Measurements from ENCODE around the gene AADACL4. TPM values are rescaled to one million over a fixed set of nuclear protein-coding genes. Genes with fewer than 3 reads are reported as not detected.

AADACL4 gene
- total RNA-seq, result not detected

DNA sequence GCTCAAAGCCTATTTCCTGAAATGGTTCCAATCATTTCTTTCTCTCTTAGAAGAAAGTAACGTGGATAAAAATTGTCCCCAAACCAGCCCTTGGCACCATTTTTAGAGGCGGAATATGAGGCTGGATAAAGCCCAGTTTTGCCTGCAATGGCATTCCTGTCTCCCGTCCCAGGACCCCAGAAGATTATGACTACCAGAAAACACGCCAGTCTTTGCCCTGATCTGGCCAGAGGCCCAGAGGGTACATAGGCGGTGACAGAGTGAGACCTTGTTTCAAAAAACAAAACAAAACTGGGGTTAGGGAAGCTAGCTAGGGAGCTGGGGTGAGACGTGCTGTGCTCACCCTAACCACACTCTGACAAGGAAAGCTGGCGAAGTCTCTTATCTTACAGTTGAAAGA, at the start of gene AADACL4:
Gene AADACL4, plus strand, starts transcription at position 301 of the 400 bp plus-strand sequence. CDS start 462 bp downstream, outside the sequence.
- peaks cover 15% of the 10 kb centered on the region for H3K27me3 Mint-ChIP-seq
- no peak for ATAC-seq (replicated peaks)
- no peaks in the 10 kb centered on the region for H3K36me3 Mint-ChIP-seq (ENCODE audit: low read depth)
- peaks cover 19% of the 10 kb centered on the region for H3K9me3 Mint-ChIP-seq
- no peaks in the 10 kb centered on the region for H3K4me1 Mint-ChIP-seq
- no peak within 1 kb of the TSS for H3K27ac Mint-ChIP-seq
- no peak within 1 kb of the TSS for H3K4me3 Mint-ChIP-seq

DNA sequence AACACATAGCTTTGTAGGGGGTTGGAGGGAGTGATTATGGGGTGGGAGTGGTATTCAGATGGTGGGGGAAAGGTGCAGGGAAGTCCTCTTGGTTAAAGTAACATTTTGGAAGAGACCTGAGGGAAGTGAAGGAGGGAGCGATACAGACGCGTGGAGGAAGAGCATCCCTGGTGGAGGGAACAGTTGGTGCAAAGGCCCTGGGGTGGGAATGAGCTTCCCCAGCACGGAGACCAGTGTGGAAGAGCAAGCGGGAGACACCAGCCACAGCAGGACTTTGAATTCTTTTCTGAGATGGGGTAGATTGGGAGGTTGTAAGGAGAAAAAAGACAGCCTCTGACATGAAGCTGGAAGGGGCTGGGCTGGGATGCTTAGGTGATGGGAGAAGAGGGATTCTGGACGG, 49.4 kb upstream of the AADACL4 start:
- H3K27ac Mint-ChIP-seq, result peak overlapping the region; percentile 31
- peaks cover 31% of the 10 kb centered on the region for H3K36me3 Mint-ChIP-seq (ENCODE audit: low read depth)
- no peaks in the 10 kb centered on the region for H3K9me3 Mint-ChIP-seq
- H3K4me3 Mint-ChIP-seq, result peak overlapping the region; percentile 59
- peaks cover 24% of the 10 kb centered on the region for H3K4me1 Mint-ChIP-seq
- no peaks in the 10 kb centered on the region for H3K27me3 Mint-ChIP-seq
- no peak for ATAC-seq (replicated peaks)

DNA sequence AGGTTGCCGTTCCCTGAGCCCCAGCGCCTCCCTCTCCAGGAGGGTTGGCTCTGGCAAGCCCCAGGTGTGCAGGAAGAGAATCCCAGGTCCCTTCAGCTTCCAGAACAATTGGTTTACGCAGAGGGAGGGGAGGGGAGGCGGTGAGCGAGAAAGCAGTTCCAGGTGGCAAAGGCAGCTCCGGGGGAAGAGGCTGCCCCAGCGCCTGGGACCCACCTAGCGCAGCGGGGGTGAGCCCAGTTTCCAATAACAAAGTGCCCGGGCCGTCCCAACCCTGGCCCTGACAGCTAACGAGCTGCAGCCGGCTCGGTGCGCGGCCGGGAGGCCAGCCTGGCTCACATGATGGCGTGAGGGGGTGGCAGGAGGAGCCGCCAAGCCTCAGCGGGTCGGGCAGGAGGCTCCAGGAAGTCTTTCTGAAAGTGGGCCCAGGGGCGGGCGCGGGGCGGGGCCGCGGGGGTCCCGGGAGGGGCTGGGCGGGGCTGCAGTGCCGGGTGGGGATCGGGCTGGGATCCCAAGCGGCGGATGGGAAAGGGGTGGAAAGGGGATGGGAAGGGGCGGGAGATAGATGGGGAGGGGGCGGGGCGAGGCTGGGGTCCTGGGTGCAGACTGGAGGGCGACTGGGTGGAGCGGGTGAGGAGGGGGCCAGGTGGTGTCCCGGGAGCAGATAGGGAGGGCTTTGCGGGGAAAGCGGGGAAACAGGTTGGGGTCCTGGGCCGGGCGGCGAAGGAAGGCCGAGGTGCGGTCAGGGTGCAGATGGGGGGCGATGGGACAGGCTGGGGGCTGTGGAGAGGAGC, 48.7 kb upstream of the AADACL4 start:
- Mint-ChIP-seq H3K9me3 (no peaks in the 10 kb centered on the region), H3K4me3 (peak overlapping the region; percentile 59), H3K27ac (peak overlapping the region; percentile 31), H3K4me1 (peaks cover 24% of the 10 kb centered on the region), H3K27me3 (no peaks in the 10 kb centered on the region), H3K36me3 (ENCODE audit: low read depth) (peaks cover 31% of the 10 kb centered on the region)
- peak; percentile 49 for ATAC-seq (replicated peaks)

DNA sequence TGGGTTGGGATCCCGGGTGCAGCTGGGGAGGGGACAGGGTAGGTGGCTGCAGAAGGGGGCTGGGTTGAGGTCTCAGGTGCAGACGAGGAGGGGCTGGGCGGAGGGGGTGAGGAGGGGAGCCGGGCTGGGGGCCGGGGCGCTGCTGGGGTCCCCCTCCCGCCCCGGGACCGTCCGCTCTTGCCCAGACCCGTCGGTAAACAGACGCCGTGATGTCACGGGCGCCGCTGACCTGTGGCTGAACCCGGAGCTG, 48.2 kb upstream of the AADACL4 start:
- H3K27ac Mint-ChIP-seq, result no peak overlapping the region
- no peak for ATAC-seq (replicated peaks)
- no peaks in the 10 kb centered on the region for H3K27me3 Mint-ChIP-seq
- H3K4me3 Mint-ChIP-seq, result peak overlapping the region; percentile 59
- no peaks in the 10 kb centered on the region for H3K9me3 Mint-ChIP-seq
- H3K4me1 Mint-ChIP-seq, result peaks cover 24% of the 10 kb centered on the region
- peaks cover 31% of the 10 kb centered on the region for H3K36me3 Mint-ChIP-seq (ENCODE audit: low read depth)

DNA sequence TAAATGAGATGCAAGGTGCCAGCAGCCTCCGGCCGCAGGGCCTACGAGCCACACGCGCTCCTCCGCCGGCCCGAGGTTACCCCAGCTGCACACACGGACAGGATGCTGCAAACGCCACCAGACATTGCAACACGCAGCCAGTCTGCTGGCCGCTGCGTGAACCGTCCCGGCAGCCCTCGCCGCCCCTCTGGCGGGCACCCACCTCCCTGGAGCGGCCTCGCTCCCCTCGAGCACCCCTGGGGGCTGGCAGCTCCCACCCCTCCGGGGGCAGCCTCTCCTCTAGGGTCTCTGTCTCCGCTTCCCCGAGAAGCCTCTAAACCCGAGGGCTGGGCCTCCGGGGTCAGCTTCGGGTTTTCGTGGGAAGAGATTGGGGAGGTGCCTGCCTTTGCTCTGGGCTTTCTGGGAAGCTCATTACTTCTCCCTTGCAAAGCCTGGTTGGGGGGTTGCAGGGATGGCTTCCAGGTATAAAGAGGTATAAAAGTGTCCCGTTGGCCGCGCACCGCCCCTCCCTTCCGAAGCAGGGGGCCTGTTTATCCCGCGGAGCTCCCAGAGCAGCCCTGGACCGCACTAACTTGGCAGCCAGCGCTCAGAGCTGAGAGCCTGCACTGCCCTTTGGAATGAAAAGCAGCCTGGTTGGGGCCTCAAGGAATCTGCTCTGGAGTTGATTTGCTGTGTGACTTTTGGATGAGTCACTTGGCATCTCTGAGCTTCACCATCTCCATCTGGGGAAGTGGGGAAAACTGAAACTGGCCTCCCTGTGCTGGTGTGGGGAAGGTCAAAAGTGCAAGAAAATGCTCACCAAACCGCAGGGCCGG, 47.7 kb upstream of the AADACL4 start:
- peak; percentile 50 for ATAC-seq (replicated peaks)
- peak overlapping the region; percentile 29 for H3K4me3 Mint-ChIP-seq
- no peaks in the 10 kb centered on the region for H3K27me3 Mint-ChIP-seq
- H3K36me3 Mint-ChIP-seq (ENCODE audit: low read depth), result peaks cover 31% of the 10 kb centered on the region
- H3K27ac Mint-ChIP-seq, result no peak overlapping the region
- peaks cover 24% of the 10 kb centered on the region for H3K4me1 Mint-ChIP-seq
- no peaks in the 10 kb centered on the region for H3K9me3 Mint-ChIP-seq

DNA sequence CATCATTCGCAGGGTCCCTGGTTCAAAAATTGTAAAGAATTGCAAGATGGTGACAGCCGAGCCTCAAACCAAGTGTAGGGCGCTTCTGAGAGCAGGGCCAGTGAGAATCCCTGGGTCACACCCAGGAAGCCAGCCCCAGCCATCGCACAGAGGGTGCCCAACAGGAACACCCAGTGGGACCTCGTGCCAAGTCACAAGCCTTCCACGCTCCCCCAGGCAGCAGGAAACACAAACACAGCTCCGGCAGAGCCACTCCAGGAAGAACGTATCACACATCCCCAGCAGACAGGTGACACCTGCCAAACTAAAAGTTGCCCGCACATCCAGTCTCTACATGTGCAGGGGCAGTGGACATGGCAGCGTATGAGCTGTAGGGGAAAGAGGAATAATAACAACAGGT, 46.1 kb upstream of the AADACL4 start:
- Mint-ChIP-seq H3K27me3 (no peaks in the 10 kb centered on the region), H3K27ac (no peak overlapping the region), H3K36me3 (ENCODE audit: low read depth) (peaks cover 29% of the 10 kb centered on the region), H3K4me1 (peaks cover 27% of the 10 kb centered on the region), H3K4me3 (peak overlapping the region; percentile 29), H3K9me3 (no peaks in the 10 kb centered on the region)
- ATAC-seq (replicated peaks), result no peak

DNA sequence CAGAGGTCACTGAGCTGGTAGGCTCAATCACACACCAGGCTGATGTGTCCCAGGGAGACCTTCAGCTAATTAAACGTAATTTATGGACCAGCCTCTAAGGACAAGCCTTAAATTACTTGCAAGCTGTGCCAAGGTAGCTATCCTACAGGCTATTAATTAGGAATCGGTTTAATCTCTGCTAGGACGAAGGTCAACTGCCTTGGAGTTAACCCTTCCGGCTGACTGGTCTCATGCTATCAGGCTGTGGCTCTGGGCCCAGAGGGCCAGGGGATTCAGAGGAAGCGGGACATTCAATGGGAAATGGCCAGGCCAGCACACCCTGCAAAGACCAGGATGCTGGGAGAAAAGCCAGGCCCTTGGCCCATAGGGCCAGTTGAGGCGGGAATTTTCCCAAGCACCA, 44.9 kb upstream of the AADACL4 start:
- Mint-ChIP-seq H3K4me1 (peaks cover 25% of the 10 kb centered on the region), H3K9me3 (no peaks in the 10 kb centered on the region), H3K27me3 (no peaks in the 10 kb centered on the region), H3K27ac (no peak overlapping the region), H3K4me3 (no peak overlapping the region), H3K36me3 (ENCODE audit: low read depth) (peaks cover 23% of the 10 kb centered on the region)
- ATAC-seq (replicated peaks), result no peak

DNA sequence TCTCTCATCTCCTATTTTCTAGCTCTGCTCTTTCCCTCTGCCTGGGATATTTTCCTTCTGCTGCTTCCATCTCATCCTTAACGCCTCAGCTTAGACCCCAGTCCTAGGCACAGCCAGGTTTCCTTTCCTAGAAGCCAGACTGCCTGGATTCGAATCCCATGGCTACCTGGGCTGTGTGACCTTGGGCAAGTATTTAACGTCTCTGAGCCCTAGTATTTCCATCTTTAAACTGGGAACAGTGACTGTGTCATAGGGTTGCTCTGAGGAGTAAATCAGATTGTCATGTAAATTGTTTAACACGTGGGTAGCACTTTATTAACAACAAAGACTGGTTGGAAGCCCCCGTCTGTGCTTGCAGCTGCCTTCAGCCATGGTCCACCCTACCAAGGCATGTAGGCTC, 44.2 kb upstream of the AADACL4 start:
- Mint-ChIP-seq H3K27ac (no peak overlapping the region), H3K4me1 (peaks cover 25% of the 10 kb centered on the region), H3K27me3 (no peaks in the 10 kb centered on the region), H3K9me3 (no peaks in the 10 kb centered on the region), H3K4me3 (no peak overlapping the region), H3K36me3 (ENCODE audit: low read depth) (peaks cover 26% of the 10 kb centered on the region)
- no peak for ATAC-seq (replicated peaks)

DNA sequence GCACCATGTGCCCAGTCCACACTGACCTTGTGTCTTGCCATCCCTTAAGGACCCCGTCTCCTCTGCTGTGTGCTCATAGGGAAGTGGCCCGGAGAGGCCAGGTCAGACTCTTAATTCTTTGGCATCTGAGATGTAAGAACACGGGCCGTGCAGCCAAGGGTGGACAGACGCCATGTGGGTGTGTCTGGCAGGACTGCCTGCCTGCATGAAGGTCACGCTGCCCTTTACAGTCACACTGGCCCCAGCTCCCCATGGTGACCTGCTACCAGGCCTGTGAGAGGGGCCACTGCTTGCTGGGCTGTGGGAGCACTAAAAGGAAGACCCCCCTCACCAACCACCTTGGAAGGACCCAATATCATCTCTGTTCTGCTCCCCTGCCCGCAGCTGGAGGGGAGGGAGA, 43.5 kb upstream of the AADACL4 start:
- Mint-ChIP-seq H3K4me3 (no peak overlapping the region), H3K9me3 (no peaks in the 10 kb centered on the region), H3K4me1 (peaks cover 22% of the 10 kb centered on the region), H3K27me3 (no peaks in the 10 kb centered on the region), H3K36me3 (ENCODE audit: low read depth) (peaks cover 26% of the 10 kb centered on the region), H3K27ac (no peak overlapping the region)
- no peak for ATAC-seq (replicated peaks)

DNA sequence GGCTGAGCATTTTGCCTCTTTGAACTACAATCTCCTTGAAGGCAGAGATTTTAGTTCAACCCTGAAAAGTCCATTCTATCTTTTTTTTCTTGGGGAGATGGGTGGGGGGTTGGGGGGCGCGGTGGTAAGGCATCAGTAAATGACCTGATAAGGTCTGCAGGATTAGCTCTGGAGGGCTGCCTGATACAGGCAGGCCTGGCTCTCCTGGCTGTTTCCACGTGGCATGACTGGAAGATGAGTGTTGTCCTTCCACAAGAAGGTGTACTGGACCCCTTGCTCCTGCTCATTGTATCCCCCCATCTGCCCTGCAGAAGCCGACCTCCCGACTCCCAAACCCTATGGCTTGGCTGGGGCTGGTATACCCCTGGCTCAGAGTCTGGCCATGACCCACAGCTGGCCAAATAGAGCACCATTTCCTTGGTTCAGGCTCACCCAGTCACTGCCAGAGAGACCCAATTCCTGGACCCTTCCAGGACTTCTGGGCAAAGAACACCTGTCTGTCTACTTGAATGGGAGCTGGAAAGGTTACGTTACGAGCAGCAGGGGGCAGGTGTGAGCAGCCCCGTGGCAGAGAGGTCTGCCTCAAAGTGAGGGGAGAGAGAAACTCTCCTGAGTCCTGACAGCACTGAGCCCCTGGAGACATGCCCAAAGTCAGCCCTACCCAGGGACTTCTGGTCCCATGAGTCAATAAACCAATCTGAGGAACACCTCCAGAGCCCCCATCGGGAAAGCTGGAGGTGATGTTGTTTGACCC, 42.8 kb upstream of the AADACL4 start:
- H3K36me3 Mint-ChIP-seq (ENCODE audit: low read depth), result peaks cover 31% of the 10 kb centered on the region
- peaks cover 22% of the 10 kb centered on the region for H3K4me1 Mint-ChIP-seq
- no peaks in the 10 kb centered on the region for H3K27me3 Mint-ChIP-seq
- H3K9me3 Mint-ChIP-seq, result no peaks in the 10 kb centered on the region
- no peak overlapping the region for H3K4me3 Mint-ChIP-seq
- no peak for ATAC-seq (replicated peaks)
- peak overlapping the region; percentile 30 for H3K27ac Mint-ChIP-seq

DNA sequence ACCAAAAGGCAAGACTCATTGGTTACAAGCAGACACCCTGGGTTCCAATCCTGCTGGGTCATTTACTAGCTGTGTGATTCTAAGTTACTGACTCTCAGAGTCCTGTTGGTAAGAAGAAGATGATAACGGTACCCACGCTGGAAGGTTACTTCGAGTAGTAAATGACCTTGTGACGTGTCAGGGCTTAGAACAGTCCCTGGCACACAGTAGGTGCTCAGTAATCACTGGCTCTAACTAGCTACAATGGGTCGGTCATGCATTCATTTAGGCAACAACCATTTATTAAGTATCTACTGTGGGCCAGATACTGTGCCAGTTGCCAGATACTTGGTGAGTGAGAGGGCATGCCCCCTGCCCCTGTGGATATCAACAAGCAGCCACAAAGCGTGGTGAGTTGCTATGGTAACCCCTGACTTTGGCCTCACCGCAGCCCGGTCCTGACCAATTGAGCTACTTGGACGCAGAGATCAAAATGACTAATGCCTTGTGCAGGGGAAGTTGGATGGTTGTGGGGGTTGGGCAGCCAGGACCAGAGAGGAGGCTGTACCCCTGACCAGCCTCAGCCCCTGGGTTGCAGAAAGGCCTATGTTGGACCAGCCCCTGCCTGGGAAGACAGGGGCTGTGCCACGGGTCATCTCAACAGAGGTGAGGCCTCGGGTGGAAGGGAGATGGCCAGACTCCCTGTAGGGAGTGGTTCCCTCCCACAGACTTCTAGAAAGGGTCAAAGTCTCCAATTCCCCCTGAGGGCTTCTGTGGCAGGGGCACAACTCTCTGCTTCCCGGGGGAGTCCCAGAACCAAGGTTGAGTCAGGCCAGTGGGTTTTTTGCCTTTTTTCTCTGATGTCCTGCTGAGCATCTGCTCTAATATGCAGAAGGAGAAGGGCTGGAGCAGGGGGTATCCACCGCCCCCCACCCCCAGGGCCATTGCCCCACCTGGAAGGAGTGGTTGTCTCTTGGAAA, 41.9 kb upstream of the AADACL4 start:
- H3K36me3 Mint-ChIP-seq (ENCODE audit: low read depth), result peaks cover 31% of the 10 kb centered on the region
- H3K9me3 Mint-ChIP-seq, result no peaks in the 10 kb centered on the region
- peak; percentile 41 for ATAC-seq (replicated peaks)
- H3K4me3 Mint-ChIP-seq, result peak overlapping the region; percentile 37
- no peaks in the 10 kb centered on the region for H3K27me3 Mint-ChIP-seq
- peak overlapping the region; percentile 30 for H3K27ac Mint-ChIP-seq
- peaks cover 22% of the 10 kb centered on the region for H3K4me1 Mint-ChIP-seq

DNA sequence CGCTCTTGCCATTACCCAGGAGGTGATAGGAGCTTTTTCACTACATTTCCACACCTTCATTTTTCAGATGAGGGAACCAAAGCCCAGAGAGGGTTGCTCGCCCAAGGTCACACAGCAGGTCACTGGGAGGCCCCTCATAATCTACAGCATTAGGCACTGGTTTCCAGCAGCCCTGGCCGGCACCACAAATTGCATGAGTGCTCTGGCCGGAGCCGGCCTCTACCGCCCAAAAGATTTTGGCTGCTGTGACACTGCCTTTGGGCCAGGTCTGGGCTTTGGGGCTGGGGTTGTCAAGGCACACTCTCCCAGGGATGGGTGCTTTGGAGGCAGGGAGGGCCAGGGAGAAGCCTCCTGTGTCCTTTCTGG, 41.2 kb upstream of the AADACL4 start:
- ATAC-seq (replicated peaks), result no peak

DNA sequence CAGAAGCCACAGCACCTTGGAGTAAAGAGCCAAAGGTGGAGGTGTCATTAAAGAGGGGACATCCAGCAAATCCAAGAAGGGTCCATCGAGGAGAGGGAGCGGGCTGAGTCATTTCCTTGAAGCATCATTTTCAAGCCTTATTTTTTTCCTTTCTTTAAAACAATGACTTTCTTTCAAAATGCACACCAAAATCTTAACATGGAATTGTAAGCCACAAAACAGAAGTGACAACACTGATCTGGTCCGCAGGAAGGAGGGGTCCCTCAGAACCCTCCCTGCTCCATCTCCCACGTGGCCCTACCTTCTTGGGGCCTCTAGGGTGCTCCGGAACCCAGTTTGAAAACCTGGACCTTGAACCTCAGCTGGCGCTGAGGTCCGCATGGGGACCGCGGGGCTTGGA, 40.7 kb upstream of the AADACL4 start:
- H3K27me3 Mint-ChIP-seq, result no peaks in the 10 kb centered on the region
- H3K4me3 Mint-ChIP-seq, result peak overlapping the region; percentile 80
- peaks cover 36% of the 10 kb centered on the region for H3K36me3 Mint-ChIP-seq (ENCODE audit: low read depth)
- peaks cover 17% of the 10 kb centered on the region for H3K4me1 Mint-ChIP-seq
- no peak overlapping the region for H3K27ac Mint-ChIP-seq
- no peak for ATAC-seq (replicated peaks)
- H3K9me3 Mint-ChIP-seq, result no peaks in the 10 kb centered on the region

More for the DNA sequence above, 41.2 kb upstream of the AADACL4 start:
- Mint-ChIP-seq H3K4me1 (peaks cover 17% of the 10 kb centered on the region), H3K9me3 (no peaks in the 10 kb centered on the region), H3K36me3 (ENCODE audit: low read depth) (peaks cover 34% of the 10 kb centered on the region), H3K27ac (no peak overlapping the region), H3K27me3 (no peaks in the 10 kb centered on the region), H3K4me3 (no peak overlapping the region)
